Tibial nerve (tissue), 4 donors: ENCODE data around the gene APOA1.
A peak's percentile ranks its signal among the peaks of the same experiment; 100 is the strongest.

ENCODE experiments used
- CTCF ChIP-seq, 5 experiments: fragments of 200-600 bp in 3 of 5; fragments of 450-650 bp in 2 of 5; sonication (generic) in 3 of 5; IDR thresholded peaks; one replicate each; pipeline ENCODE4 v1.5.1; 2016 to 2019; ENCODE audit warnings: antibody characterized with exemption in 5 of 5, mild to moderate bottlenecking in 3 of 5, moderate library complexity in 2 of 5
- EP300 ChIP-seq, 2 donors: sonication (generic); formaldehyde crosslinking; IDR thresholded peaks; one replicate each; pipeline ENCODE4 v1.6.1; 2017; ENCODE audit warnings: antibody characterized with exemption in 2 of 2, mild to moderate bottlenecking in 1 of 2
- POLR2A ChIP-seq, 2 donors: fragments of 450-650 bp; IDR thresholded peaks; one replicate each; pipeline ENCODE4 v1.6.1; 2017; ENCODE audit warnings: antibody characterized with exemption in 2 of 2, mild to moderate bottlenecking in 2 of 2, moderate library complexity in 2 of 2

- TF ChIP-seq CTCF (IDR thresholded peaks at IDR 0.05) (peak; percentile 35 to 76 (median 58)), POLR2A (IDR thresholded peaks at IDR 0.05) (peak in 1 of 2 donors; percentile 23), EP300 (IDR thresholded peaks at IDR 0.05) (peak; percentile 29 to 72)
Observed at GRCh38 chr11:116835791-116836631, 1.4 kb downstream of the APOA1 start.
